GM12878 (cell line): ENCODE data around the gene ATP8A1. TPM values are rescaled to one million over a fixed set of nuclear protein-coding genes. Genes with fewer than 3 reads are reported as not detected.

Experiments
- CUX1 ChIP-seq: IDR thresholded peaks from 2 replicates; pipeline ENCODE4 v1.6.1; 2012; ENCODE audit warnings: improper control_type of control experiment, low read depth, low read length; ENCODE audit not compliant: insufficient replicate concordance
- E2F4 ChIP-seq: IDR thresholded peaks from 2 replicates; pipeline ENCODE4 v1.6.1; 2012; ENCODE audit warnings: low read depth, low read length, improper control_type of control experiment
- NKRF ChIP-seq: fragments of 450-650 bp; conservative IDR thresholded peaks from 2 replicates; pipeline ENCODE4 v1.6.1; 2017; ENCODE audit warnings: mild to moderate bottlenecking, moderate library complexity
- polyA plus RNA-seq, 11 experiments: library from polyadenylated mRNA; depleted of rRNA in 4 of 11; unstranded in 6 of 11; stranded (reverse) in 5 of 11; fragments of >200 nt; fragmentation: Nextera tagmentation in 4 of 11; fragmentation: Illumina TruSeq in 1 of 11; extraction: Ambion mirVana in 4 of 11; extraction: Trizol in 1 of 11; gene quantifications; 1 replicate in 1 of 11; 2 replicates in 10 of 11; pipeline versions ENCODE4 v1.2.1 to v1.2.3, GENCODE V29; 2011 to 2016; ENCODE audit warnings: inconsistent platforms in 2 of 11, missing spikeins in 2 of 11, low read depth in 1 of 11
- total RNA-seq, 4 experiments: library from RNA; depleted of rRNA in 3 of 4; stranded (reverse); fragments of >200 nt in 3 of 4; fragmentation: Illumina TruSeq in 1 of 4; extraction: Trizol in 1 of 4; gene quantifications; 2 replicates each; pipeline versions ENCODE4 v1.2.1 to v1.2.3, GENCODE V29; 2013 to 2021

The ATP8A1 gene
- total and polyA plus RNA-seq, 10 of the 15 experiments (the other 5 are each of a cell fraction or from before 2014, with no cell fraction given), result 9.0 to 116 (median 37.3) TPM

GRCh38 chr4:42363614-42364013 lies 293.3 kb downstream of the ATP8A1 start (continued):
- TF ChIP-seq E2F4, result no peak
- TF ChIP-seq NKRF, result no peak
- no peak for TF ChIP-seq CUX1
